ENCODE data around the gene PPM1D.
"Not testable (repeated sequence)": the region's sequence is repeated elsewhere in the genome, so short reads cannot be mapped to it uniquely, and the experiment has no call there.

PPM1D gene

GRCh38 chr17:60623415-60623814, 23.4 kb downstream of the PPM1D start:
- DNase-seq, result no peak

- DNase-seq, result no peak
These were observed 27.1 kb downstream of the PPM1D start for GRCh38 chr17:60627124-60627523.

GRCh38 chr17:60628252-60628889, 28.4 kb downstream of the PPM1D start:
- DNase-seq, result no peak

GRCh38 chr17:60629120-60629519, 29.1 kb downstream of the PPM1D start:
- DNase-seq, result no peak

- no peak for DNase-seq
These were observed 30.4 kb downstream of the PPM1D start for GRCh38 chr17:60630352-60630751.

- DNase-seq, result no peak
These were observed 31.1 kb downstream of the PPM1D start for GRCh38 chr17:60631119-60631518.

GRCh38 chr17:60637683-60638082, 37.7 kb downstream of the PPM1D start:
- no peak for DNase-seq

- DNase-seq, result no peak
These were observed 39.0 kb downstream of the PPM1D start for GRCh38 chr17:60639019-60639330.

- DNase-seq, result no peak
These were observed 40.5 kb downstream of the PPM1D start for GRCh38 chr17:60640503-60640902.

GRCh38 chr17:60641126-60641525, 41.1 kb downstream of the PPM1D start:
- DNase-seq, result no peak

- DNase-seq, result peak; percentile 43
These were observed 41.8 kb downstream of the PPM1D start for GRCh38 chr17:60641810-60642220.

- DNase-seq, result peak; percentile 87
These were observed 46.0 kb downstream of the PPM1D start for GRCh38 chr17:60645918-60646523.

GRCh38 chr17:60646701-60647100, 46.7 kb downstream of the PPM1D start:
- no peak for DNase-seq

GRCh38 chr17:60647705-60648104, 47.7 kb downstream of the PPM1D start:
- DNase-seq, result no peak

- DNase-seq, result no peak
These were observed 52.7 kb downstream of the PPM1D start for GRCh38 chr17:60652454-60653247.

GRCh38 chr17:60653569-60653968, 53.6 kb downstream of the PPM1D start:
- no peak for DNase-seq

GRCh38 chr17:60656499-60656898, 56.5 kb downstream of the PPM1D start:
- DNase-seq, result no peak

GRCh38 chr17:60659156-60659555, 59.2 kb downstream of the PPM1D start:
- no peak for DNase-seq

- DNase-seq, result no peak
These were observed 61.5 kb downstream of the PPM1D start for GRCh38 chr17:60661489-60661888.

- DNase-seq, result no peak
These were observed 64.0 kb downstream of the PPM1D start for GRCh38 chr17:60664022-60664421.

- DNase-seq, result no peak
These were observed 65.6 kb downstream of the PPM1D start for GRCh38 chr17:60665602-60666001.

- not testable (repeated sequence) for DNase-seq
These were observed 68.7 kb downstream of the PPM1D start for GRCh38 chr17:60668741-60669140.

GRCh38 chr17:60671482-60671881, 71.5 kb downstream of the PPM1D start:
- no peak for DNase-seq

- DNase-seq, result not testable (repeated sequence)
These were observed 74.6 kb downstream of the PPM1D start for GRCh38 chr17:60674637-60675036.

Measured in NCI-H1436 treated with DMSO at 0.1 percent for 48 hours (cell line).